GM12875 (cell line): ENCODE data around the gene TEX2.

ENCODE experiments used
- H3K4me3 ChIP-seq: one replicate; pipeline ENCODE4 v1.5.1; 2011; ENCODE audit warnings: low read depth, low read length, control low read depth
- TF ChIP-seq, protein P1 (sequence below): IDR thresholded peaks from 2 replicates; pipeline ENCODE4 v1.5.1; 2011; ENCODE audit warnings: low read depth, mild to moderate bottlenecking, control low read depth, inconsistent platforms, low read length, moderate library complexity, borderline replicate concordance; ENCODE audit not compliant: insufficient read depth

Gene TEX2

DNA sequence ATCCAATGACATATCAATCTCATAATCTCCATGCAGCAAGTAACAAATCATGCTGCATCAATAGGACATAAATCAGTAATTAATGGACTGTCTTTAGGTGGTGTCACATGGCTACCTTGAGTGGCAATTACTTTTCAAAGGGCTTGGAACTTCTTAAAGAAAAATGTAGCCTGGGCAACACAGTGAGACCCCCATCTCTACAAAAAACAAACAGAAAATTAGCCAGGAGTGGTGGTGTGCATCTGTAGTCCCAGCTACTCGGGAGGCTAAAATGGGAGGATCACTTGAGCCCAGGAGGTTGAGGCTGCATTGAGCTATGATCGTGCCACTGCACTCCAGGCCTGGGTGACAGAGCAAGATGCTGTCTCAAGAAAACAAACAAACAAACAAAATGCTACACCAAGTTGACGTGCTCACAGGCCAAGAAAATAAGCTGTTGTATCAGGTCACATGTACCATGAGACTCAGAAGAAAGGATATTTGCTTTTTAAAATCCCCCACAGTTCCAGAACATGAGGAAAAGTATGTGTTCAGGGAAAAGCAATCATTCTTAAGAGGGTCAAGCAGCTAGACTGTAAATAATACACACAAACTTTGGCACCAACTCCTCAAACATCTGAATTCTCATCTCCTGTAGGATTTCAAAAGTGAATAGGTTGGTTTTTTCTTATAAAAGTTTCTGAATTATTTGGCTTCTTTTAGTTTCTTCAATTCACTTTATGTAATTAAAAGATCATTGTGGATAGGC is 109.3 kb downstream of the TEX2 start:
- no peak overlapping the region for H3K4me3 ChIP-seq
- TF ChIP-seq, protein P1, sequence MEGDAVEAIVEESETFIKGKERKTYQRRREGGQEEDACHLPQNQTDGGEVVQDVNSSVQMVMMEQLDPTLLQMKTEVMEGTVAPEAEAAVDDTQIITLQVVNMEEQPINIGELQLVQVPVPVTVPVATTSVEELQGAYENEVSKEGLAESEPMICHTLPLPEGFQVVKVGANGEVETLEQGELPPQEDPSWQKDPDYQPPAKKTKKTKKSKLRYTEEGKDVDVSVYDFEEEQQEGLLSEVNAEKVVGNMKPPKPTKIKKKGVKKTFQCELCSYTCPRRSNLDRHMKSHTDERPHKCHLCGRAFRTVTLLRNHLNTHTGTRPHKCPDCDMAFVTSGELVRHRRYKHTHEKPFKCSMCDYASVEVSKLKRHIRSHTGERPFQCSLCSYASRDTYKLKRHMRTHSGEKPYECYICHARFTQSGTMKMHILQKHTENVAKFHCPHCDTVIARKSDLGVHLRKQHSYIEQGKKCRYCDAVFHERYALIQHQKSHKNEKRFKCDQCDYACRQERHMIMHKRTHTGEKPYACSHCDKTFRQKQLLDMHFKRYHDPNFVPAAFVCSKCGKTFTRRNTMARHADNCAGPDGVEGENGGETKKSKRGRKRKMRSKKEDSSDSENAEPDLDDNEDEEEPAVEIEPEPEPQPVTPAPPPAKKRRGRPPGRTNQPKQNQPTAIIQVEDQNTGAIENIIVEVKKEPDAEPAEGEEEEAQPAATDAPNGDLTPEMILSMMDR, result no peak

DNA sequence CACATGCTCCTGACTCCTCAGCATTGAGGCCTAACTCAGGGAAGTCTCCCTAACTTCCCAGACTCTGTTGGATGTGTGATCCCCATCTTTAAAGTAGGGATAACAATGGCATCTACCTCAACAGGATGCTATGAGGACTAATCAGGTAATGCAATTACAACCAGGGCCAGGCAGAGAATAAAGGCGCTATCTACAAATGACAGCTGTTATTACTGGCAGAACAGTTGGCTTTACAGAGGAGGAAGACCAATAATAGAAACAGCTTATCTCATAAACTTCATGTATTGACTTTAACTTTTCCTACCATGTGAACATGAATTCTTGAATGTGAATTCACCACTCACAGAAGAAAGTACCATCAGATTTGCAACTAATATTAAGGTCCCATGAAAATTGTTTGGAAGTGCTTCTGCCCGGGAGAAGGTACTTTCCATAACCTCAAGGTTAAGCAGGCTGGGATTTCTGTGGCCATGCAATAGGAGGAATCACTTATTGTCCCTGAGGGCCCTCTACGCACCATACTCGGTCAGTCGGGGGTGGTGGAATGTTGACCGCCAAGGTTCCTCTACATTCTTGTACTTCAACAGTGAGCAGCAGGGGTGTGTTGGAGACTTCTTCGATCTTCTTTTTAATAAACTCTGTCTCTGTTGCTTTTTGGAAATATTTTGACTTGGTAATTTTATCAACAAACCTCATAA is 110.5 kb downstream of the TEX2 start:
- TF ChIP-seq, protein P1, result no peak
- no peak overlapping the region for H3K4me3 ChIP-seq

DNA sequence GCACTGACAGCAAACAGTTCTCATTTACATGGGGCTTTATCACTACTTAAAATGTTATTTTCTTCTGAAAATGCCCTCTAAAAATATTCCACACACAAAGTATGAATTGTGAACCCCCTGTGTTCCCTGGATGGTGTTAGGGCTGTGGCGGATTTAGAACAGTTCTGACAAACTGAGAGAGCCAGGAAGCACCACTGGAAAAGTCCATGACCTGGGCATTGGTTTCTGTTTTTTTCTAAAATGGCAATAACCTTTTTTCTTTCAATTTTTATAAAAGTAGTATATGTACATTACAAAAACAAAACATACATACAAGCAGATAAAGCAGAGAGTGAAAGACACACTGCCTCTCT is 112.1 kb downstream of the TEX2 start:
- TF ChIP-seq, protein P1, result no peak
- no peak overlapping the region for H3K4me3 ChIP-seq

DNA sequence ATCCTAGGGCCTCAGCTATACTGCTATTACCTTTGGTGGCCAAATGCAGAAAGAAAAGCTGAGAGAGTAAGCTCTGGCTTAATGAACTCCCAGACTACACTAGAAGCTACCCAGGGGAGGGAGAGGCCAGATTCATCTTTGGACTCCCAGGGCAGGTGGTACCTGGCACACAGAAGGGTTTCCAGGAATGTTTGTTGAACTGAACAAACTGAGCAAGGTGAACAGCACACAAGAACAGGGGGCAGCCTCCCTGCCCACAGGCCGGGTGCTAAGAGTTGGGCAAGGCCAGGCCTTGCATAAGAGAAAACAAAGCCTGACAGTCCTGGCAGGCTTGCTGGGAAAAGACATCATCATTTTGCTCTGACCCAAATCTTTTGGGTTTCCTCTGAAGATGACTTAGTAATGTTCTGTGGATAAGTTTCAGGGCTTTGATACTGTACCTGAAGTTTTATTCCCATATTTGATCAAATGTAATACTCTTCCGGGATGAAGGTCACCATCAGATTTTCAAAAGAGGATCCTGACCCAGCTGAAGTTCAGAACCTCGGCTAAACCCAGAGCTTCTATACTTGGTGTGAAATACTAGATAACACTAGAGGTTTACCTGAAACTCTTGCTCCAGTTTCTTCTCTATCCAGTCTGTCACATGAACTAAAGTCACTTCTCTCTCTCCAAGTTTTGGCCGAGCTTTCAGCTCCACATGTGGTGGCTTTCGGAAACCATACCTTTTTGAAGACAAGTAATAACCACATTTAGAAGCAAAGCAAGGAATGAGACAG is 112.6 kb downstream of the TEX2 start:
- TF ChIP-seq, protein P1, result no peak

DNA sequence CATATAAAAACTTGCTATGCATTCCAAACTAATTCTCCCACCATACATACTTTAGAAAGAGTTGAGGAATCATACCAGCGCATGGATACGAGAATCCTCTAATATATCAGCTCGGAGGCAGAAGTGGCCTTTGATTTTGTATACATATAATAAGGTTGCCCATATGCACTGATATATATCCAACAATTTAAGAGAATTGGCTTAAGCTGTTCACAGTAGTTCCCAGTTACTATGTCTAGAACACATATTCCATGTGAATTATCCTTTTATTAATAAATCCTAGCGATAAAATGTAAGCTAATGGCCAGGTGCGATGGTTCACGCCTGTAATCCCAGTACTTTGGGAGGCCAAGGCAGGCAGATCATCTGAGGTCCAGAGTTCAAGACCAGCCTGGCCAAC is 113.9 kb downstream of the TEX2 start:
- H3K4me3 ChIP-seq, result no peak overlapping the region
- TF ChIP-seq, protein P1, result no peak

More for the DNA sequence above, 112.6 kb downstream of the TEX2 start:
- no peak overlapping the region for H3K4me3 ChIP-seq

DNA sequence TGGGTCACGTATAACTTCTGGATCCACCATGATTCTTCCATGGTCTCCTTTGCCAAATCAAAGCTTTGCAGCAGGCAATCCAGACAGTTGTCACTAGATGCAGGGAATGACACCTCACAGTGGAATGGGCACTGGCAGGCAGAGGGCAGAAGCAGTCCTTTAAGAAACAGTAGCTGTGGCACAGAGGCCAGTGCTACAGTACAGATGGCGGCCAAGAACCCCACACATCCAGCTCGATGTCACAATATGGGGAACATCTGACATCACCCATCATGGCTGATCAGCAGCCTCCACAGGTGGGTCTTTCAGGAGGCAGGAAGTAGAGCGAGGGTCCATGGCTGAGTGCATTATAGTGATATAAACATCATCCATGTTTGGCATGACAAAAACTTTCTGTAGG is 114.4 kb downstream of the TEX2 start:
- no peak overlapping the region for H3K4me3 ChIP-seq
- TF ChIP-seq, protein P1, result no peak
